Measurements from ENCODE around the gene SPART.

SPART gene

DNA sequence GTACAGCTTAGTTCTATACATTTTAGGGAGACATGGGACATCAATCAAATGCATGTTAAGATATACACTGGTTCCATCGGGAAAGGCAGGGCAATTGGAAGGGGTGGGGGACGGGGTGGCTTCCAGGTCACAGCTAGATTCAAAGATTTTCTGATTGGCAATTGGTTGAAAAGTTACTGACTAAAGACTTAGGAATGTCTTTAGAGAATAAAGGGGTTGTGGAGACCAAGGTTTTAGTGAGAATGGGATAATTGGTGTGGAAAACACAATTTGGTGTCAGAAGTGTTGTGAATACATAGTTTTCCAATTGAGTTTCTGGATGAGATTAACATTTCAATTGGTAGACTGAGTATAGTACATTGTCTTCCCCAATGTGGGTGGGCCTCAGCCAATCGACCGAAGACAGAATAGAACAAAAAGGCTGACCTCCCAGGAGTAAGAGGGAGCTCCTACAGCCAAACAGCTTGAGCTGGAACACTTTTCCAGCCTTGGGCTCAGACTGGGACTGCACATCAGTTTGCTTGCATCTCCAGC lies 47.6 kb downstream of the SPART start:
- Histone ChIP-seq H3K27ac (no peak overlapping the region), H3K4me3 (ENCODE audit: low read depth, low read length) (peak overlapping the region; percentile 72)
- TF ChIP-seq, protein P1, sequence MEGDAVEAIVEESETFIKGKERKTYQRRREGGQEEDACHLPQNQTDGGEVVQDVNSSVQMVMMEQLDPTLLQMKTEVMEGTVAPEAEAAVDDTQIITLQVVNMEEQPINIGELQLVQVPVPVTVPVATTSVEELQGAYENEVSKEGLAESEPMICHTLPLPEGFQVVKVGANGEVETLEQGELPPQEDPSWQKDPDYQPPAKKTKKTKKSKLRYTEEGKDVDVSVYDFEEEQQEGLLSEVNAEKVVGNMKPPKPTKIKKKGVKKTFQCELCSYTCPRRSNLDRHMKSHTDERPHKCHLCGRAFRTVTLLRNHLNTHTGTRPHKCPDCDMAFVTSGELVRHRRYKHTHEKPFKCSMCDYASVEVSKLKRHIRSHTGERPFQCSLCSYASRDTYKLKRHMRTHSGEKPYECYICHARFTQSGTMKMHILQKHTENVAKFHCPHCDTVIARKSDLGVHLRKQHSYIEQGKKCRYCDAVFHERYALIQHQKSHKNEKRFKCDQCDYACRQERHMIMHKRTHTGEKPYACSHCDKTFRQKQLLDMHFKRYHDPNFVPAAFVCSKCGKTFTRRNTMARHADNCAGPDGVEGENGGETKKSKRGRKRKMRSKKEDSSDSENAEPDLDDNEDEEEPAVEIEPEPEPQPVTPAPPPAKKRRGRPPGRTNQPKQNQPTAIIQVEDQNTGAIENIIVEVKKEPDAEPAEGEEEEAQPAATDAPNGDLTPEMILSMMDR (IDR thresholded peaks at IDR 0.05; ENCODE audit: low read depth, low read length, missing control alignments), result no peak

DNA sequence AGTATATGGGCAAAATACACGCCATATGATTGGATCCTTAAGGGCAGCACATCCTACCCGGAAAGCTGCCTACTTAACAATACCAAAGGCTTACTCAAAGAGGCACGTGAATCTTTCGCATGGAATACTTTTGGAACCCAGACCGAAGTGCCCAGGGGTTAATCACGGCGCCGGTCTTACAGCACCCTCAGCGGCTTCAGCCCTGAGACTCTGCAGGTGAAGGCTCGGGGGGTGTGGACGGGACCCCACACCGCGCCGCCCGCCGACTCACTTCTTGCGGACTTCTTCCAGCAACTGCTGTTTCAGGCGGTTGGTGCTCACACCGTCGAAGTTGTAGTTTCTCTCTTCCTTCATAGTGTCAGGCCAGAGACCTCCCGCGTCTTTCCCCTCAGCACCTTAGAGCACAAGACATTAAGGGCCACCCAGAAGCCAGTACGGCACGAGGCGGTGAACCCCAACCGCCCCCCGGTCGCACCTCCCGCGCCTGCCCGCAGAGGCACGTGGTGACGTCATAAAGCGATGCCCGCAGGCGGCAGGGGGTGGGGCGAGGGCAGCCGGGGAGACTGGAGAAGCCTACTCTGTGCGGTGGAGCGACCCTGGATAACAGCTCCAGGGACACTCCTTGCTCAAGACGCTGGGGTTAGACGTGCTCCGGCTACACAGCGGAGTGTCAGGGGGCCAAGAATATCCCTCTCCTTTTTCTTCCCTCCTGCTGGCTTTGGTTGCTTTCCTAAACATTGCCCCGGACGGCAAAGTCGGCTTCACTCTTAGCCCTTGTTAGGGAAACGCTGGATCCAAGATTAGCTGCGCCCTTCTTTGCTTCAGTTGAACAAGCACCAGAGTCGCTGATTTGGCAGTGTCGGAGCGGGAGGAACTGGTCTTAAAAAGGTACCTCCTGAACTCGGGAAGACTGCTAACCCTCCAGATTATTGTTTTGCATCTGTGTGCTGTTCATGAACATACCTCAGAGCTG lies 48.5 kb downstream of the SPART start, which contains the start of gene CCDC169:
Gene CCDC169 (minus strand): TSS at position 449 of the 973 bp plus-strand sequence. CDS start 95 bp downstream, at position 354.
- H3K27me3 ChIP-seq (replicated peaks), result no peaks in the 10 kb centered on the region
- peak within 1 kb of the TSS; percentile 72 for H3K4me3 ChIP-seq (ENCODE audit: low read depth, low read length)
- peaks cover under 1% of the 10 kb centered on the region for H3K36me3 ChIP-seq (replicated peaks)
- H3K27ac ChIP-seq, result peak within 1 kb of the TSS; percentile 0
- TF ChIP-seq, protein P1 (IDR thresholded peaks at IDR 0.05; ENCODE audit: low read depth, low read length, missing control alignments), result no peak
- DNase-seq, result peak; percentile 48
- in situ Hi-C loops (cut with HindIII; ENCODE audit: low pct_ligation_motif_present, low sequenced_read_pairs), result no loop called here

More for the DNA sequence above, 47.6 kb downstream of the SPART start:
- no peak for DNase-seq
- in situ Hi-C loops (cut with HindIII; ENCODE audit: low pct_ligation_motif_present, low sequenced_read_pairs), result no loop called here
- Histone ChIP-seq H3K27me3 (replicated peaks) (no peaks in the 10 kb centered on the region), H3K36me3 (replicated peaks) (peaks cover 2% of the 10 kb centered on the region)

DNA sequence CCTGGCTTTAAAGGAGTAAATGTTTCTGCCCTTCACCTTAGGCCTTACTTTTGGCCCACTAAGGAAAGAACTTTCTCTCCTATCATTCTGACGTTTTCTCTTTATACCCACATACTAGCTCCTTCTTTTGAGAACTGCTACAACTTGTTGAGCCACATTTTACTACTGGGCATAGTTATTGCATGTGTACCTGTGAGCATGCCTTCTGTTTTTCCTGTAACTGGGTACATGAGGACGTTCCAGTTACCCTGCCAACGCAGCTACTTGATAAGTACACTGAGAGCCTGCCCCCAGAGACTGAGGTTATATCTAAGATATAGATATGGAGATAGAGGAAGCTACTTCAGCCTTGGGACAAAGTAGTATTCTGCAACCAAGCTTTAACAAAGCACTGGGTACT lies 52.1 kb downstream of the SPART start:
- in situ Hi-C loops (cut with HindIII; ENCODE audit: low pct_ligation_motif_present, low sequenced_read_pairs), result no loop called here

DNA sequence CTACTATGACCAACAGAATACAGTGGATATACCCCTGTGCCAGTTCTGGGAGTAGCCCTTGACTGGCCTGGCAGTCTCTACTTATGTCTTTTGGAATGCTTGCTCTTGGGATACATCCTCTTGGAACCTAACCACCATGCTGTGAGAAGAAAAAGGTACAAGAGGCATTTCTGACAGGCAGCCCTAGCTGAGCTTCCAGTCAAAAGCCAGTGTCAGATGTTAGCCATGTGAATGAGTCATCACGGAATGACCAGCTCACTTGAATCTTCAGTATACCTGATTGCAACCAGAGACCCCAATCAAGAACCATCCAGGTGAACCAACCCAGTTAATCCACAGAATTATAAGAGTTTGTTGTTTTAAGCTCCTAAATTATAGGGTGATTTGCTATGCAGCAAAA lies 52.7 kb downstream of the SPART start:
- no peaks in the 10 kb centered on the region for H3K36me3 ChIP-seq (replicated peaks)
- TF ChIP-seq, protein P1 (IDR thresholded peaks at IDR 0.05; ENCODE audit: low read depth, low read length, missing control alignments), result no peak
- in situ Hi-C loops (cut with HindIII; ENCODE audit: low pct_ligation_motif_present, low sequenced_read_pairs), result no loop called here

More for the DNA sequence above, 52.1 kb downstream of the SPART start:
- Histone ChIP-seq H3K27ac (no peak overlapping the region), H3K27me3 (replicated peaks) (no peaks in the 10 kb centered on the region), H3K4me3 (ENCODE audit: low read depth, low read length) (no peak overlapping the region), H3K36me3 (replicated peaks) (no peaks in the 10 kb centered on the region)
- TF ChIP-seq, protein P1 (IDR thresholded peaks at IDR 0.05; ENCODE audit: low read depth, low read length, missing control alignments), result no peak
- no peak for DNase-seq

DNA sequence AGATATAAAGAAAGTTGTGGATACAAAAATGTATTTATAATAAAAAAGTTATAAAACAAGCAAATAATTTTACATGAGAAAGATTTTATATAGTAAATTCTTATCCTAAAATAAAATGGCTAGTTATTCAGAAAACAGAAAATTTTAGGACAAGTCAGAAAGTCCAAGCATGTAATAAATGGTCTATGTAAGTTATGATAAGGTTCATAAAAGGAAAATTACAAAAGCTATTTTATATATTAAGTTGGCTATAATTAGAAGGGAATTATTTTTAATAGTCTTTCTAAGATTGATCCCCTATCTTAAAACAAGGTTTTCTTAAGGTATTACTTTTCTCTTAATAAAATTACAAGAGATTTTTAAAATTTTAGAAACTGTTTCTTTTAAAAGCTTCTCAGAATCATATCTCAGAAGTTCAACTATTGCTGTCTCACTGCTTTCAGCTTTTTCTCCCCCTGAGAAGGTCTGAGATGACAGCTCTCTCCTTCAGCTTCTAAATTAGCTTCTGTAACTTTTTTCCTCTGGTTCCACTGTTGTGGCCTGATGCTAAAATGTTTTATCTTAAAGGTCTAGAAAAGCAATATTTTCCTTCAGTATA lies 57.3 kb downstream of the SPART start:
- in situ Hi-C loops (cut with HindIII; ENCODE audit: low pct_ligation_motif_present, low sequenced_read_pairs), result no loop called here
- H3K4me3 ChIP-seq (ENCODE audit: low read depth, low read length), result no peak overlapping the region
- H3K36me3 ChIP-seq (replicated peaks), result no peaks in the 10 kb centered on the region
- H3K27ac ChIP-seq, result no peak overlapping the region
- TF ChIP-seq, protein P1 (IDR thresholded peaks at IDR 0.05; ENCODE audit: low read depth, low read length, missing control alignments), result no peak
- no peaks in the 10 kb centered on the region for H3K27me3 ChIP-seq (replicated peaks)
- no peak for DNase-seq

More for the DNA sequence above, 52.7 kb downstream of the SPART start:
- Histone ChIP-seq H3K27me3 (replicated peaks) (no peaks in the 10 kb centered on the region), H3K27ac (no peak overlapping the region), H3K4me3 (ENCODE audit: low read depth, low read length) (no peak overlapping the region)
- no peak for DNase-seq
